Heart right ventricle (tissue), 16 donors: ENCODE measurements around the gene EIF2S3. TPM values are rescaled to one million over a fixed set of nuclear protein-coding genes. Genes with fewer than 3 reads are reported as not detected.

ENCODE experiments used
- ATAC-seq, 8 donors: fragments of 200-7000 bp; cut with Tn5 transposase; one replicate each; pipeline ENCODE4 v1.9.1; 2020; ENCODE audit warnings: mild to moderate bottlenecking in 8 of 8, moderate library complexity in 8 of 8, moderate number of reproducible peaks in 1 of 8
- DNase-seq, 2 donors: peaks; one replicate each; pipeline ENCODE4 v3.0.0-alpha.2; 2020
- H3K27ac ChIP-seq, 10 donors: fragments of 200-600 bp; sonication (generic) in 2 of 10; one replicate each; pipeline versions ENCODE4 v1.5.0 to v1.8.0; 2020 to 2022; ENCODE audit warnings: mild to moderate bottlenecking in 3 of 10
- H3K27me3 ChIP-seq, 7 donors: fragments of 200-600 bp; one replicate each; pipeline ENCODE4 v1.8.0; 2021 to 2022; ENCODE audit warnings: mild to moderate bottlenecking in 2 of 7
- H3K36me3 ChIP-seq, 9 donors: fragments of 200-600 bp; sonication (generic) in 1 of 9; one replicate each; pipeline versions ENCODE4 v1.5.0 to v1.8.0; 2020 to 2022; ENCODE audit warnings: mild to moderate bottlenecking in 2 of 9
- H3K4me1 ChIP-seq, 9 donors: fragments of 200-600 bp; sonication (generic) in 1 of 9; one replicate each; pipeline versions ENCODE4 v1.5.0 to v1.8.0; 2020 to 2022; ENCODE audit warnings: mild to moderate bottlenecking in 4 of 9
- H3K4me3 ChIP-seq, 10 donors: fragments of 200-600 bp; sonication (generic) in 2 of 10; one replicate each; pipeline versions ENCODE4 v1.5.0 to v1.8.0; 2020 to 2022; ENCODE audit warnings: mild to moderate bottlenecking in 7 of 10, moderate library complexity in 2 of 10
- H3K9me3 ChIP-seq, 11 donors: fragments of 200-600 bp in 10 of 11; sonication (generic) in 2 of 11; one replicate each; pipeline versions ENCODE4 v1.5.0 to v1.8.0; 2013 to 2022; ENCODE audit warnings: mild to moderate bottlenecking in 2 of 11, control low read depth in 1 of 11, moderate library complexity in 1 of 11
- CTCF ChIP-seq, 9 donors: fragments of 200-600 bp; sonication (generic) in 2 of 9; IDR thresholded peaks; one replicate each; pipeline versions ENCODE4 v1.5.0 to v1.8.0; 2021 to 2022; ENCODE audit warnings: antibody characterized with exemption in 9 of 9, mild to moderate bottlenecking in 5 of 9, moderate library complexity in 1 of 9
- WGBS, 2 donors: extraction: QIAGEN DNeasy Blood & Tissue Kit; methylation state at CpG; one replicate each; pipeline ENCODE4 v1.1.7; 2013; ENCODE audit warnings: inconsistent platforms in 1 of 2; 5-methylcytosine and 5-hydroxymethylcytosine counted together
- intact Hi-C, 10 donors: fragments of 100-400 bp; cut with DNase I; formaldehyde crosslinking; loops; one replicate each; pipeline versions ENCODE4 v1.11.1 to v1.14.2; 2022
- polyA plus RNA-seq, 2 donors: library from polyadenylated mRNA; stranded (reverse); fragments of 200-250 nt; gene quantifications; one replicate each; pipeline ENCODE4 v1.2.3, GENCODE V29; 2013
- total RNA-seq, 10 donors: library from RNA; stranded (reverse); fragmentation: NEBNext Ultra II Directional in 3 of 10; extraction: Animal tissue kit (Norgen Biotek cat#: 25700) in 3 of 10; gene quantifications; one replicate each; pipeline versions ENCODE4 v1.2.1 to v1.2.4, GENCODE V29; 2021 to 2023
- donor health status: Arrhythmogenic right ventricular cardiomyopathy.
- donor health status: ischemic (EF 13 %, LVEDD 7.1; RV severe dilation, severe dysfunction).
- donor health status: healthy with polysubstance abuse.
- donor health status: DM: no; HTN: yes; CAD: no.
- donor health status: DM: no; HTN: no; CAD: no.
- donor health status: ischemic (EF 25% LVEDD 6.9; RV normal size, moderate dysfunction).
- donor health status: ischemic (EF 25% LVEDD 5.7; RV mildly dilated, moderate dysfunction).
- donor health status: healthy.
- donor health status: DM: yes; HTN: yes; CAD: no.
- donor health status: Ischemic cardiomyopathy.
- donor health status: ischemic (EF 35%, LVEDD 5.7; RV mildly dilated, moderate dysfunction).
- donor health status: nonischemic (EF 11% LVEDD 7.7; RV severe dilation, severe dysfunction).
- donor health status: DM: yes; HTN: yes; CAD: no.
- donor health status: PGD.
- donor health status: ischemic (EF 29% LVEDD 5.4; RV normal size, mild dysfunction).
- donor health status: nonischemic (EF 23%, LVEDD 6.1; RV moderate dilation, normal function).

The EIF2S3 gene
- total and polyA plus RNA-seq, 12 donors = 28.4 to 104 (median 76.5) TPM

DNA sequence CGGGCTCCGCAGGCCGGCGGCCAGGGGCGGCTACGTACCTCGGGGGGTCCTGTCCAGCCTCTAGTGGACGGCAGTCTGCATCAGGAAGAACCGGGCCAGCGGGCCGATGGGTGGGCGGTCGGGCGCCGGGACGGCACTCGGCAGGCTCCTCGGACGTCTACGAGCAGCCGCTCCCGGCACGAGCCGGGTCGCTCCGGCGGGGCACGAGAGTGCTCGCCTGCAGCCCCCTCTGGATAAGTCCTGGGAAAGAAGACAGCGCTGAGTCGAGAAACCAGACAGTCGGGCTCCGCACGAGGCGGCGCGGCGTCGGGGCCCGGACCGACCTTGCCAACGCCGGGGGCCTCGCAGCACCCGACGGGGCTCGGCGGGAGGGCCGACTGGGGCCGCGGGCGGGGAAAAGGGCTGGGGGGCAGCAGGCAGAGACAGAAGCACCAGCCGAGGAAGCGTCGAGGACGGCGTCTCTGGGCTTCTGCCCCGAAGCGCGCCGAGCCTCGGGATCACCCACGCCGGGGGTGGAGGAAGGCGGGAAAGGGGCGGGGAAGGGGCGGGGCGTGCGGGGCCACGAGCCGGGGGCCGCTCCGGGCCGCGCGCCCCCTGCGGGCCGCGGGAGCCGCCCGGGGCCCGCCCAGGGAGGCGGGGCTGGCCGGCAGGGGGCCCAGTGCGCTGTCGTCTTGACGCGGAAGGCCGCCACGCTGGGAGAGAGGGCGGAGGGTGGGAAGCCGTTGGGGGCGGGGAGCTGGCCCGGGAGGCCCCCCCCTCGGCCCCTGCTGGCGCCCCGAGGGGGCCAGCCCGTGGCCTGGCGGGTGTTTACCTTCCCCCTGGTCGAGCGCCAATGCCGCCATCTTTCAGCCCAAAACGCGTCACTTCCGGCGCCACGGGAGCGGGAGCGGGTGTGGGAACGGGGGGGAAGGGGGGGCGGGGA, 29.7 kb upstream of the EIF2S3 start:
- 0 to 1% methylated on average over 38 to 64 of the region's 111 CpGs for WGBS, 2 donors
- intact Hi-C loops = loop anchor here in 6 of 10 donors (1.0 to 10.0 kb wide), 5 partner anchors 29 to 243 kb away; partner anchors contain the start of genes APOO (in 5 of the 6), CXorf58 (in 5 of the 6), EIF2S3 (in 3 of the 6) and SAT1 (in 1 of the 6)
- peak overlapping the region; percentile 66 to 94 (median 80) for H3K4me3 ChIP-seq
- H3K4me1 ChIP-seq = peaks cover 0 to 15% (median 4%) of the 10 kb centered on the region in 9 donors
- H3K9me3 ChIP-seq = no peaks in the 10 kb centered on the region
- H3K27ac ChIP-seq = peak overlapping the region; percentile 93 to 97 (median 96)
- H3K36me3 ChIP-seq = no peaks in the 10 kb centered on the region
- TF ChIP-seq CTCF (IDR thresholded peaks at IDR 0.05) = peak in 6 of 9 donors; percentile 17 to 50 (median 34)
- peak; percentile 88 to 89 for DNase-seq
- peaks cover 0 to 88% (median 0%) of the 10 kb centered on the region in 7 donors for H3K27me3 ChIP-seq
- ATAC-seq = peak; percentile 94 to 98 (median 95)

DNA sequence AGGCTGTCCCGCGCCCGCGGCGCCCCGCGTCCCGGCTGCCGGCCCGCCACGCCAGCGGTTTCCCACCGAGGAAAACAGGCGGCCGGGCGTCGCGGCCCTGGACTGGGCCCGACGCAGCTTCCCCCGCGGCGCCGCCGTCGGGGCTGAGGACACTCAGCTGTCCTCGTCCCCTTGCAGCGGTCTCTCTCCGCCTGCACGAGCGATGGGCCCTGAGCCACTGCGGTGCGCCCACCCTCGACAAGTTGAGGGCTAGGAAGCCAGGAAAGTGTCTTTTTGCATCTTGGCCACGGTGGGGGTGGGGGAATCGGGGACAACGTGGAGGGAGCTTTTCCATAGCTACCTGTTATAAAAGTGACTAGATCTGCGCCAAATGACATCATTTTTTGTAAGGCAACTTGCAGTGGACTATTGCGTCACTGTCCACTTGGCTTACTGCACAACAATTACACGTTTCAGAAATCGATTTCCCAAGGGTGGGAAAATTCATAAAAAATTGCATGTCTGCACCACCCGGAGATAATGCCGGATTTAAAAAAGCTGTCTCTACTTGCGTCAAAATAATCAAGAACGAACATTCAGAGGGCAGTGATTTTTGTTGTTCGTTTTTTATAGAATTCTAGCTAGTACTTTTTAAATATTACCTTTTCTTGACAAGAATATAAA, 28.9 kb upstream of the EIF2S3 start:
- Histone ChIP-seq H3K36me3 (no peaks in the 10 kb centered on the region), H3K9me3 (no peaks in the 10 kb centered on the region), H3K4me1 (peaks cover 0 to 9% (median 0%) of the 10 kb centered on the region in 9 donors), H3K4me3 (peak overlapping the region; percentile 41 to 94 (median 80)), H3K27me3 (peaks cover 0 to 88% (median 0%) of the 10 kb centered on the region in 7 donors), H3K27ac (peak overlapping the region; percentile 93 to 97 (median 96))
- intact Hi-C loops = loop anchor here in 5 of 10 donors (1.0 to 10.0 kb wide), 4 partner anchors 28 to 121 kb away; partner anchors contain the start of genes APOO (in 4 of the 5), CXorf58 (in 4 of the 5) and EIF2S3 (in 3 of the 5)
- WGBS, 2 donors = 0% methylated on average over 28 to 34 of the region's 46 CpGs
- ATAC-seq = peak; percentile 11 to 68 (median 31)
- TF ChIP-seq CTCF (IDR thresholded peaks at IDR 0.05) = no peak
- peak in 1 of 2 donors; percentile 27 for DNase-seq

DNA sequence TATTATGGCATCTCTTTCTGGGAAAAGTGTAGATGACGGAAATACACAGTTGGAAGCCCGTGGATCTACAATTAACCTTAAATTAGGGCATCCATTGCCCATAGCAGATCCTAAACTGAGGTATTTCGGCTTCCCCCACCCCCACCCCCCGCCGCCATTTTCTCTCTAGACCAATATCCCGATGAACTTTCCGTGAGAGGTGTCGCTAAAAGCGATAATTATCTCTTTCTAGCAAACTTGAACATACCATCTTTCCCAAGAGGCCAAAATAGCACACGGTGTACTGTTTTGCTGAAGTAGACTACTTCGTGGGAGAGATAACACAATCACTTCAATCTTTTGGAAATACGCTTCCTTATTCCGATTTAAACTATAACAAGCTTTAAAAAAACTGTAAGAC, 28.3 kb upstream of the EIF2S3 start:
- WGBS, 2 donors = 5 to 12% methylated on average over 13 of the region's 13 CpGs
- H3K27ac ChIP-seq = peak overlapping the region in 9 of 10 donors; percentile 93 to 97 (median 96)
- no peaks in the 10 kb centered on the region for H3K36me3 ChIP-seq
- no peaks in the 10 kb centered on the region for H3K9me3 ChIP-seq
- H3K4me3 ChIP-seq = peak overlapping the region; percentile 41 to 94 (median 80)
- peaks cover 0 to 9% (median 0%) of the 10 kb centered on the region in 9 donors for H3K4me1 ChIP-seq
- H3K27me3 ChIP-seq = peaks cover 0 to 88% (median 0%) of the 10 kb centered on the region in 7 donors
- TF ChIP-seq CTCF (IDR thresholded peaks at IDR 0.05) = no peak
- intact Hi-C loops = loop anchor here in 5 of 10 donors (5.0 to 10.0 kb wide), 3 partner anchors 112 to 122 kb away; partner anchors contain the start of genes APOO (in 4 of the 5) and CXorf58 (in 4 of the 5)
- ATAC-seq = no peak
- DNase-seq = no peak

- no peaks in the 10 kb centered on the region for H3K9me3 ChIP-seq
- no peak for TF ChIP-seq CTCF (IDR thresholded peaks at IDR 0.05)
- peak within 1 kb of the TSS; percentile 93 to 97 (median 96) for H3K27ac ChIP-seq
- DNase-seq (no peak), ATAC-seq (no peak)
- H3K4me3 ChIP-seq = peak within 1 kb of the TSS; percentile 41 to 94 (median 80)
- H3K4me1 ChIP-seq = peaks cover 0 to 9% (median 0%) of the 10 kb centered on the region in 9 donors
- intact Hi-C loops = loop anchor here in 5 of 10 donors (5.0 to 10.0 kb wide), 3 partner anchors 112 to 122 kb away; partner anchors contain the start of genes APOO (in 4 of the 5) and CXorf58 (in 4 of the 5)
- H3K36me3 ChIP-seq = no peaks in the 10 kb centered on the region
- peaks cover 0 to 88% (median 0%) of the 10 kb centered on the region in 7 donors for H3K27me3 ChIP-seq
- WGBS, 2 donors = 89 to 90% methylated on average over 7 of the region's 7 CpGs
These were observed 27.7 kb upstream of the EIF2S3 start, which contains the start of gene KLHL15 for GRCh38 chrX:24027086-24027485. TSS of gene KLHL15 (minus strand) at chrX:24027186. CDS start at chrX:24006693, 20,493 bp downstream.
